HEK293 (cell line): ENCODE measurements around the gene ADAM23.

Experiments
- CTCF ChIA-PET: fragments of 350-600 bp; formaldehyde crosslinking; extraction: SDS; loops from one replicate; lab custom pipeline; 2021; ENCODE audit warnings: antibody characterized with exemption; lab: Yijun Ruan, JAX
- POLR2A ChIA-PET: fragments of 300-600 bp; formaldehyde crosslinking; extraction: SDS; loops from one replicate; lab custom pipeline; 2020; ENCODE audit warnings: antibody characterized with exemption, inconsistent platforms; lab: Yijun Ruan, JAX
- H3K27ac ChIP-seq: fragments of 200-500 bp; sonication (Bioruptor generic); 2 replicates; pipeline ENCODE4 v1.5.1; 2014; ENCODE audit warnings: low read depth, low read length, control low read depth, inconsistent platforms; ENCODE audit errors: extremely low read depth
- H3K36me3 ChIP-seq, 2 experiments: fragments of 200-500 bp in 1 of 2; sonication (Bioruptor generic) in 1 of 2; 1 replicate in 1 of 2; 2 replicates in 1 of 2; pipeline ENCODE4 v1.5.1; 2014 to 2017; ENCODE audit warnings: inconsistent platforms in 2 of 2, low read length in 2 of 2; ENCODE audit not compliant: control insufficient read depth in 2 of 2, insufficient read depth in 1 of 2
- H3K4me1 ChIP-seq: fragments of 200-500 bp; sonication (Bioruptor generic); 2 replicates; pipeline ENCODE4 v1.5.1; 2014; ENCODE audit warnings: mild to moderate bottlenecking, low read length, inconsistent platforms; ENCODE audit not compliant: control insufficient read depth, insufficient read depth
- H3K4me3 ChIP-seq: 2 replicates; pipeline ENCODE4 v1.5.1; 2011; ENCODE audit warnings: low read depth, mild to moderate bottlenecking, control low read depth, low read length, moderate library complexity
- H3K9me3 ChIP-seq: fragments of 200-500 bp; sonication (Bioruptor generic); 2 replicates; pipeline ENCODE4 v1.5.1; 2014; ENCODE audit warnings: low read depth, low read length, inconsistent platforms; ENCODE audit not compliant: control insufficient read depth, insufficient read depth
- ELK4 ChIP-seq: IDR thresholded peaks from 2 replicates; pipeline ENCODE4 v1.6.1; 2011; ENCODE audit warnings: mild to moderate bottlenecking, low read depth, low read length, borderline replicate concordance
- GFI1B ChIP-seq: fragments of 450-650 bp; formaldehyde crosslinking; IDR thresholded peaks from 2 replicates; pipeline ENCODE4 v1.5.1; 2016; ENCODE audit warnings: missing biosample characterization, missing genetic modification characterization
- PATZ1 ChIP-seq: fragments of 450-650 bp; formaldehyde crosslinking; IDR thresholded peaks from 2 replicates; pipeline ENCODE4 v1.5.1; 2016; ENCODE audit warnings: missing biosample characterization, missing genetic modification characterization
- SALL2 ChIP-seq: fragments of 450-650 bp; formaldehyde crosslinking; IDR thresholded peaks from 2 replicates; pipeline ENCODE4 v1.5.0; 2017; ENCODE audit warnings: missing biosample characterization, mild to moderate bottlenecking, missing genetic modification characterization, borderline replicate concordance
- SCRT2 ChIP-seq: fragments of 450-650 bp; formaldehyde crosslinking; IDR thresholded peaks from 2 replicates; pipeline ENCODE4 v1.5.1; 2016; ENCODE audit warnings: missing biosample characterization, missing genetic modification characterization
- SP3 ChIP-seq: fragments of 450-650 bp; formaldehyde crosslinking; IDR thresholded peaks from 2 replicates; pipeline ENCODE4 v1.5.1; 2016; ENCODE audit warnings: missing biosample characterization, missing genetic modification characterization
- ZFP41 ChIP-seq: fragments of 450-650 bp; formaldehyde crosslinking; IDR thresholded peaks from 2 replicates; pipeline ENCODE4 v1.5.1; 2016; ENCODE audit warnings: missing biosample characterization, missing genetic modification characterization, borderline replicate concordance
- ZNF169 ChIP-seq: fragments of 450-650 bp; formaldehyde crosslinking; IDR thresholded peaks from 2 replicates; pipeline ENCODE4 v1.5.1; 2016; ENCODE audit warnings: missing biosample characterization, missing genetic modification characterization
- ZNF19 ChIP-seq: fragments of 450-650 bp; formaldehyde crosslinking; IDR thresholded peaks from 2 replicates; pipeline ENCODE4; 2016; ENCODE audit warnings: missing biosample characterization, missing genetic modification characterization, low read depth
- ZNF23 ChIP-seq: fragments of 450-650 bp; formaldehyde crosslinking; IDR thresholded peaks from 2 replicates; pipeline ENCODE4 v1.5.1; 2016; ENCODE audit warnings: missing biosample characterization, missing genetic modification characterization, borderline replicate concordance
- ZNF37A ChIP-seq: fragments of 450-650 bp; IDR thresholded peaks from 2 replicates; pipeline ENCODE4 v1.5.1; 2018; ENCODE audit warnings: missing biosample characterization, missing genetic modification characterization
- ZNF416 ChIP-seq: fragments of 450-650 bp; formaldehyde crosslinking; IDR thresholded peaks from 2 replicates; pipeline ENCODE4 v1.5.1; 2016; ENCODE audit warnings: missing biosample characterization, missing genetic modification characterization
- ZNF549 ChIP-seq: fragments of 450-650 bp; IDR thresholded peaks from 2 replicates; pipeline ENCODE4 v1.5.1; 2018; ENCODE audit warnings: missing biosample characterization, missing genetic modification characterization, mild to moderate bottlenecking, inconsistent platforms, moderate library complexity
- ZNF629 ChIP-seq: fragments of 450-650 bp; formaldehyde crosslinking; IDR thresholded peaks from 2 replicates; pipeline ENCODE4 v1.5.1; 2017; ENCODE audit warnings: missing biosample characterization, missing genetic modification characterization
- ZNF707 ChIP-seq: fragments of 450-650 bp; formaldehyde crosslinking; IDR thresholded peaks from 2 replicates; pipeline ENCODE4 v1.5.1; 2016; ENCODE audit warnings: missing biosample characterization, missing genetic modification characterization
- ZNF76 ChIP-seq: fragments of 450-650 bp; formaldehyde crosslinking; IDR thresholded peaks from 2 replicates; pipeline ENCODE4; 2016; ENCODE audit warnings: low read depth, missing biosample characterization, missing genetic modification characterization, borderline replicate concordance
- ZNF791 ChIP-seq: fragments of 450-650 bp; formaldehyde crosslinking; IDR thresholded peaks from 2 replicates; pipeline ENCODE4 v1.5.1; 2016; ENCODE audit warnings: missing biosample characterization, missing genetic modification characterization
- ZNF830 ChIP-seq: fragments of 450-650 bp; IDR thresholded peaks from 2 replicates; pipeline ENCODE4 v1.5.0; 2018; ENCODE audit warnings: missing biosample characterization, missing genetic modification characterization, low read depth, mild to moderate bottlenecking, moderate library complexity
- TF ChIP-seq, protein P1 (sequence below): fragments of 450-650 bp; formaldehyde crosslinking; IDR thresholded peaks from 2 replicates; pipeline ENCODE4 v1.5.1; 2016; ENCODE audit warnings: missing biosample characterization, missing genetic modification characterization
- TF ChIP-seq, protein P2 (sequence below): fragments of 450-650 bp; formaldehyde crosslinking; IDR thresholded peaks from 2 replicates; pipeline ENCODE4 v1.5.1; 2016; ENCODE audit warnings: missing biosample characterization, missing genetic modification characterization

The ADAM23 gene

DNA sequence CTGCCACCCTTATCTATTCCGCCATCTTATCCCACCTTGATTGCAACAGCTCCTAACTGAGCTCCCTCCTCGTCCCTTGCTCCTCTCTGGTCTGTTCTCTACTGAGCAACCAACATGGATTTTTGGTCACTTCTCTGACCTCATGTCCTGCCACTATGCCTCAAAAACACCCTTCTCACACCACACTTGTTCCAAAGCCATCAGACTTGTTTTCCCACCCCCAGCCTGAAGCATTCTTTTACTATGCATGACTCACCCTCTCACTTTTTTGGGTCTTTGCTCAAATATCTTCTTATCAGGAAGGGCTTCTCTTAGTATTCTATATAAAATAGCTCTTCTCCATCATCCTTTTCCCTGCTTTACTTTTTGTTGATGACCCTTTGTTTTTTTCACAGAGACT lies 196.3 kb downstream of the ADAM23 start (continued):
- TF ChIP-seq GFI1B (tag by site-specific recombination) (no peak), ZNF549 (no peak), ZNF707 (tag by site-specific recombination) (no peak), ZFP41 (tag by site-specific recombination) (no peak), ELK4 (no peak), ZNF169 (tag by site-specific recombination) (no peak), SCRT2 (tag by site-specific recombination) (no peak), ZNF23 (tag by site-specific recombination) (no peak)

GRCh38 chr2:206641226-206641625 lies 197.9 kb downstream of the ADAM23 start:
- TF ChIP-seq ZNF76: no peak
- TF ChIP-seq ZNF791 (tag by site-specific recombination): no peak
- no peak for TF ChIP-seq ZNF629
- TF ChIP-seq SP3: no peak
- TF ChIP-seq PATZ1 (tag by site-specific recombination): no peak
- TF ChIP-seq, protein P1, sequence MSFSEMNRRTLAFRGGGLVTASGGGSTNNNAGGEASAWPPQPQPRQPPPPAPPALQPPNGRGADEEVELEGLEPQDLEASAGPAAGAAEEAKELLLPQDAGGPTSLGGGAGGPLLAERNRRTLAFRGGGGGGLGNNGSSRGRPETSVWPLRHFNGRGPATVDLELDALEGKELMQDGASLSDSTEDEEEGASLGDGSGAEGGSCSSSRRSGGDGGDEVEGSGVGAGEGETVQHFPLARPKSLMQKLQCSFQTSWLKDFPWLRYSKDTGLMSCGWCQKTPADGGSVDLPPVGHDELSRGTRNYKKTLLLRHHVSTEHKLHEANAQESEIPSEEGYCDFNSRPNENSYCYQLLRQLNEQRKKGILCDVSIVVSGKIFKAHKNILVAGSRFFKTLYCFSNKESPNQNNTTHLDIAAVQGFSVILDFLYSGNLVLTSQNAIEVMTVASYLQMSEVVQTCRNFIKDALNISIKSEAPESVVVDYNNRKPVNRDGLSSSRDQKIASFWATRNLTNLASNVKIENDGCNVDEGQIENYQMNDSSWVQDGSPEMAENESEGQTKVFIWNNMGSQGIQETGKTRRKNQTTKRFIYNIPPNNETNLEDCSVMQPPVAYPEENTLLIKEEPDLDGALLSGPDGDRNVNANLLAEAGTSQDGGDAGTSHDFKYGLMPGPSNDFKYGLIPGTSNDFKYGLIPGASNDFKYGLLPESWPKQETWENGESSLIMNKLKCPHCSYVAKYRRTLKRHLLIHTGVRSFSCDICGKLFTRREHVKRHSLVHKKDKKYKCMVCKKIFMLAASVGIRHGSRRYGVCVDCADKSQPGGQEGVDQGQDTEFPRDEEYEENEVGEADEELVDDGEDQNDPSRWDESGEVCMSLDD (tag by site-specific recombination): no peak
- TF ChIP-seq, protein P2, sequence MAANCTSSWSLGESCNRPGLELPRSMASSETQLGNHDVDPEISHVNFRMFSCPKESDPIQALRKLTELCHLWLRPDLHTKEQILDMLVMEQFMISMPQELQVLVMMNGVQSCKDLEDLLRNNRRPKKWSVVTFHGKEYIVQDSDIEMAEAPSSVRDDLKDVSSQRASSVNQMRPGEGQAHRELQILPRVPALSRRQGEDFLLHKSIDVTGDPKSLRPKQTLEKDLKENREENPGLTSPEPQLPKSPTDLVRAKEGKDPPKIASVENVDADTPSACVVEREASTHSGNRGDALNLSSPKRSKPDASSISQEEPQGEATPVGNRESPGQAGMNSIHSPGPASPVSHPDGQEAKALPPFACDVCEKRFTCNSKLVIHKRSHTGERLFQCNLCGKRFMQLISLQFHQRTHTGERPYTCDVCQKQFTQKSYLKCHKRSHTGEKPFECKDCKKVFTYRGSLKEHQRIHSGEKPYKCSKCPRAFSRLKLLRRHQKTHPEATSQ (tag by site-specific recombination): no peak
- TF ChIP-seq ZNF830 (tag by site-specific recombination): no peak
- no peak for TF ChIP-seq ZNF416 (tag by site-specific recombination)
- no peak for TF ChIP-seq ZNF37A
- no peak for TF ChIP-seq ZNF19
- TF ChIP-seq SALL2 (tag by site-specific recombination): no peak
- Histone ChIP-seq H3K36me3 (no peaks in the 10 kb centered on the region), H3K9me3 (no peaks in the 10 kb centered on the region), H3K27ac (no peak overlapping the region), H3K4me3 (no peak overlapping the region), H3K4me1 (no peaks in the 10 kb centered on the region)
- ChIA-PET CTCF (interaction anchor here (1.3 kb wide), 1 partner anchor 141 kb away, joined by 4 read pairs; no protein-coding TSS in a partner anchor), POLR2A (no interaction called here)
